NCI-H2196 (cell line): ENCODE measurements around the gene KIAA0232.
"Not testable (repeated sequence)": the region's sequence is repeated elsewhere in the genome, so short reads cannot be mapped to it uniquely, and the experiment has no call there.

Experiments used
- DNase-seq: peaks from one replicate; lab custom pipeline; 2025; ENCODE audit not compliant: unreplicated experiment; lab: John Stamatoyannopoulos, UW

KIAA0232 gene

GRCh38 chr4:6894528-6895498 lies 112.3 kb downstream of the KIAA0232 start:
- DNase-seq = no peak

GRCh38 chr4:6896035-6896434 lies 113.5 kb downstream of the KIAA0232 start:
- DNase-seq = no peak

GRCh38 chr4:6898763-6899162 lies 116.2 kb downstream of the KIAA0232 start:
- DNase-seq = no peak

- DNase-seq = no peak
Measured at GRCh38 chr4:6900181-6900812, 117.8 kb downstream of the KIAA0232 start.

GRCh38 chr4:6900956-6901355 lies 118.4 kb downstream of the KIAA0232 start:
- no peak for DNase-seq

GRCh38 chr4:6901669-6902317 lies 119.3 kb downstream of the KIAA0232 start:
- no peak for DNase-seq

- no peak for DNase-seq
Measured at GRCh38 chr4:6902318-6903042, 120.0 kb downstream of the KIAA0232 start.

- peak; percentile 58 for DNase-seq
Measured at GRCh38 chr4:6905516-6906445, 123.3 kb downstream of the KIAA0232 start.

- not testable (repeated sequence) for DNase-seq
Measured at GRCh38 chr4:6906486-6906885, 124.0 kb downstream of the KIAA0232 start.

- no peak for DNase-seq
Measured at GRCh38 chr4:6907658-6908191, 125.2 kb downstream of the KIAA0232 start.

- no peak for DNase-seq
Measured at GRCh38 chr4:6908432-6909112, 126.0 kb downstream of the KIAA0232 start.

- DNase-seq = peak; percentile 77
Measured at GRCh38 chr4:6909113-6909969, 126.8 kb downstream of the KIAA0232 start, which contains the start of gene TBC1D14. TSS of gene TBC1D14 (plus strand) at chr4:6909826. CDS start at chr4:6923390, 13,564 bp downstream.

- DNase-seq = peak; percentile 48
Measured at GRCh38 chr4:6909970-6910339, 127.4 kb downstream of the KIAA0232 start.

- DNase-seq = no peak
Measured at GRCh38 chr4:6910340-6910959, 127.9 kb downstream of the KIAA0232 start.

GRCh38 chr4:6910960-6911874 lies 128.7 kb downstream of the KIAA0232 start:
- DNase-seq = no peak

- DNase-seq = not testable (repeated sequence)
Measured at GRCh38 chr4:6911917-6912316, 129.4 kb downstream of the KIAA0232 start.

- no peak for DNase-seq
Measured at GRCh38 chr4:6912441-6912840, 129.9 kb downstream of the KIAA0232 start.
